CD4-positive, alpha-beta T cell treated with Interleukin-12 subunit alpha and Interleukin-12 subunit beta, for 1 hour (primary cell): ENCODE measurements around the gene CBLIF.
"Not testable (repeated sequence)": the region's sequence is repeated elsewhere in the genome, so short reads cannot be mapped to it uniquely, and the experiment has no call there.

ENCODE experiments used
- DNase-seq: peaks from one replicate; pipeline ENCODE4 v3.0.0-alpha.2; 2020

CBLIF gene

DNA sequence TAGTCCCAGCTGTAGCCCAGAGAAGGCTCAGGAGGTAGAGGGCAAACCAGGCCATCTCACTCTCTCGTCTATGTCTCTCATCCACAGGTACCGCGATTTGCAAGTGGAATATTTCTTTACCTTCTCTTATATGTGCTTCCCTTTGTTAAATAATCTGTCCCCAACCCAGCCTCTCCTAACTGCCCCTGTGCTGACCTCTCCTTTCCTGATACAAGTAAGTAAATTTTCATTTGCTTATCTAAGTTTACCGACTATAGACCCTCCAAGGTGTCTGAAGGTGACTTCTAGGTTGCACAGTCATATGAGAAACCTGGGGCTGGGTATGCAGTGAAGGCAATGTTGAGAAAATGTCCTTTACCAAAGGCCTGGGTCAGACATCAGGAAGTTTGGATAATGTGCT, at the start of gene CBLIF:
TSS of gene CBLIF (minus strand) at position 101 of the 400 bp plus-strand sequence. CDS start at position 55, 46 bp downstream.
- no peak for DNase-seq

DNA sequence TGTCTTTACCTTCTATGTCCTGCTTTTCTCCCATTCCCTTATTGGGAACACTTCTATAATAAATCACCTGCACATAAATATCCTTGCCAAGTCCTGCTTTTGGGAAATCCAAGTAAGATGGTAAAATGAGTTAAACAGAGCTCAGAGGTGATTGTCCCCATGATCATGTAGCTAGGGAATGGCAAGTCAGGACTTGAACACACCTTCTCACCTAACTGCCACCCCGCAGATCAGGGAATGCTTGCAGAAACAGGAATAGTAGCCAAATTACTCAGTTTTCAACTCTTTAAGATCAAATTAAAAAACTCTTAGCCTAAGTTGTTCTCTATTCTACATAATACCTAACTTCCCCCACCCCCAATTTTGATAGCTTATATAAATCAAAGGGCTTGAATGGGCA, 49.3 kb upstream of the CBLIF start:
- DNase-seq = no peak

DNA sequence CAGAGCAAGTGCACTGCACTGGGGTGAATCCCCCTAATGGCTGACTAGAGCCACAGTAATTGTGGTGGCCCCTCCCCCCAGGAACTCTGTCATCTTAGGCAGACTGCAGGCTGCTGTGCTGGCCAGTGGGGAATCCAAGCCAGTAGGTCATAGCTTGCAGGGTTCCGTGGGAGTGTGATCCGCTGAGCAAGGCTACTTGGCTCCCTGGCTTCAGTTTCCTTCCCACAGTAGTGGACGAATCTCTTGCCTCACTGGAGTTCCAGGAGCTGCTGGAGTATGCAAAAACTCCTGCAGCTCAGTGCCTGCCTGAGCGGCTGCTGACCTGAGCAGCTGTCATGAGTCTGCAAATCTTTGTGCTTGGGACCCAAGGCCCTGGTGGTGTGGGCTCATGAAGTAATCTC, 46.5 kb upstream of the CBLIF start:
- DNase-seq = no peak

DNA sequence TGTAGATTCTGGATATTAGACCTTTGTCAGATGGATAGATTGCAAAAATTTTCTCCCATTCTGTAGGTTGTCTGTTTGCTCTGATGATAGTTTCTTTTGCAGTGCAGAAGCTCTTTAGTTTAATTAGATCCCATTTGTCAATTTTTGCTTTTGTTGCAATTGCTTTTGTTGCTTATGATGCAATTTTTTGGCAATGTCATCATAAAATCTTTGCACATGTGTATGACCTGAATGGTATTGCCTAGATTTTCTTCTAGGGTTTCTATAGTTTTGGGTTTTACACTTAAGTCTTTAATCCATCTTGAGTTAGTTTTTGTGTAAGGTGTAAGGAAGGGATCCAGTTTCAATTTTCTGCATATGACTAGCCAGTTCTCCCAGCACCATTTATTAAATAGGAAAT, 41.9 kb upstream of the CBLIF start:
- not testable (repeated sequence) for DNase-seq

DNA sequence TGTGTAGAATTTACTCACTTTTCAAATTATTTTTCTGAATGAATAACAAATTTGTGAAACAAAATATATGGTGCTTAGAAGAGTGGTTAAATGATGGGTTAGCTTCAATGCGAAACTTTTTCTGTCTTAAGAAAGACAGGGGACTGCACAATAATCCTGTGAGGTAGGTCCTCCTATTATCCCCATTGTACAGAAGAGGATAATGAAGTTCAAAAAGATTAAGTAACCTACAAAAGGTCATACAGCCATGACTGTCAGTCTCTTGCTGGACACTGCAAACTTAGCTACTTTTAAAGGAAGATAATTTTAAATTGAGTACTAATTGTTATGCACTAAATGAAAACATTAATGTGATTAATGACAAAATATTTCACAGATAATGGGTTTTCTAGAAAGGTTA, 38.3 kb upstream of the CBLIF start:
- no peak for DNase-seq

DNA sequence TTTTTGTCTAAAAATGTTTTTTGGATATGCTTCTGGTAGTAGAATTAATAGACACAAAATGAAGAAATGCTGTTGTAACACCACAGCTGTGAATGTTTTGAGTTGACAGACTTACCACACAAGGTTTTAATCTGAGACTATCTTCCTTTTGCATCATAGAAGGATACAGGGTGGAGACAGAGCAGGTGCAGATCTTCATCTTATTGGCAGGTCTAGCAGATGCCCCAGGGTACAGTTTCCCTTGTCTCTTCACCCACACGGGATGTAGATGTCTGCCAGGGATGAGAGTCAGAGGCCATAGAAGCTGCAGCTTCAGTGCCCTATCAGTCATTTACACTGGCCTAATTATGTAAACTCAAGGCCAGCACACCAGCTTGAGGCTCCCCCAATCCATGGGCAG, 34.3 kb upstream of the CBLIF start:
- no peak for DNase-seq

DNA sequence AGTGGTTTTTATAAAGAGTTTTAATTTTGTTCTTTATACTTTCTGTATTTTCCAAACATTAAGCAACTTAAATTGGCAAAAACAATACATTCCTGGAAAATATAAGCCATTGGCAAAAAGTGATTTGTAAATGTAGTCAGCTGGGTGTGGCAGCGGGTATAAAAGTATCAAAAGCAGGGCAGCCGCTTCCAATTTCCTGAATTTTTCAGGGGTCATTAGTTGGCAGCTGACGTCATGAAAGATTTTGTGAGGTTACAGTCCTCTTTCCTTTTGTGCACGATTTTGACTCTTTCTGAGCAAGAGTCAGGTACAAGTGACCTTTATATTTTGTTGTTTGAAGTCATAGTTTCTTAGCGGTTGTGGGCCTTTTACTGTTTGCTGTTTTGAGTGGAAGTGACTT, 33.3 kb upstream of the CBLIF start, which contains the start of gene OOSP3:
TSS of gene OOSP3 (plus strand) at position 208 of the 400 bp plus-strand sequence. CDS start at position 235, 27 bp downstream.
- no peak for DNase-seq

DNA sequence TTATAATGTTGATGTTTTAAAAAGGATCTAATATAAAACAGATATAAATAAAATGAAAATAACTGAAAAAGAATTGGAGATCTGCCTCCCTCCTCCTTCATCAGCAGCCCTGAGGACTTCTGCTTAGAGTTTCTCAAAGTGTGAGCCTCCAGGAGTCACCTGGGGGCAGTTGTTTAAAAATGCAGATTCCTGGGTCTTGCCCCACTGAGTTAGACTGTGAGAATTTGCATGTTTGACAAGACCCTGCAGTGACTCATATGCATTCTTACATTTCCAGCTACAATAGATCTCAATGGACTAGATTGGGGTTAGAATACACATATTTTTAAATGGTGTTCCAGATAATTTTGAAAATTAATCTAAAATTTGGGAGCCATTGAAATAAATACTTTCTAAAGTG, 32.5 kb upstream of the CBLIF start:
- no peak for DNase-seq

DNA sequence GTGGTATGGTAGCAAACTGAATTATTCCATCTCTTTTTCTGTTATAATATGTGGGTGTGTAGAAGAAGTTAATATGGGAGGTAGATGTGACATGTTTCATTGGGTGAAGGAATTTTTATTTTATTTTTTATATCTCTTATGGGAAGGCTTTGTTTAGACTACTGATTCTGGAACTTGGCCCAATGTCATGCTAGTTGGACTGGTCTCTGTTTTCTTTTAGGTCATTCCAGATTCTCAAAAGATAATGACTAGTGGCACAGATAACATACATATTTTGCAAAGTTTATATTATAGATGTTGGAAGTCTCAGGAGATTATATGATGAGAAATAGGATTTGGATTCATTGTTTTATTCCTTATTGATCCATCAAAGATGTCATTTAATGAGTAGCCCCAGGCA, 32.0 kb upstream of the CBLIF start:
- DNase-seq = no peak

DNA sequence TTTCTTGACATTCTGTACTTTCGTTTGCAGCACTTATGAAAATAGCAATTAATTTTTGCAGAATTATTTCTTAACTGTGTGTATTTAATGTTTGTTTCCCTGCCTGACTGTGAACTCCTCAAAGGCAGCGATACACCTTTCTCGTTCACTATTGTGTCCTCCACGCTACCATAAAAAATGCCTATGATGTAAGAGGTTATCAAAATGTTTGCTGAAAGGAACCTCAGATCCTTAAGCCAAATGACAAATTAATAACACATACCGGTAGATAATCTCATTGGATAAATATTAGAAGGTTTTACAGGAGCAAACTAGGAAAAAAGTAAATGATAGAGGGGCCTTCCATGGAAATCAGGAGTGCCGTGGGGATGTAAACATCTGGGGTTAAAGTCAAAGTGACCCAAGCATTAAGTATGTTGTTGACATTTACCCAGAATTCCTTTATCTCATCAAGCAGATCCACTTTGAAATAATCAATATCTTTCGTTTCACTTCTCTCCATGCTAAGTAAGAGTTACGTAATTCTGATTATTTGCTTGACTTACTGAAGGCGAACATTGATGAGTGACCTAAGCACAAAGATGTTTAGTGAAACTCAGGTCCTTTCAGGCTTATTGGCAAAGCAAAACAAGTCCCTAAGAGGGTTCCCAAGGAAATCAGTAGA, 30.7 kb upstream of the CBLIF start:
- DNase-seq = no peak

DNA sequence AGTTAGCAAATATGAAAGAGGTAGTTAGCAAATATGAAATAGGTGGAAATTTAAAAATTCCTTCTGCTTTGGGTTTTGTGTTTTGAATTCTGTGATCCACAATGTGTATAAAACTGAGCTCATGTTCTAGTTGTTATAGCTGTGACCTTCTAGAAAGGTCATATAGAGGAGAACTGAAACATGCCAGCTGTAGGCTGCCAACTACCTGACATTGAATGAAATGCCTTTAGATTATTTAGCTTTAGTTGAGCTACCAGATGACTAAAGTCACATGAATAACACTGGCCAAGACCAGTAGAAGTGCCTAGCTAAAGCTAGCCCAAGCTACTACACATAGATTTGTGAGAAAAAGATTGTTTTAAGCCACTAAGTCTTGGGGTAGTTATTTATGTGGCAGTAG, 26.8 kb upstream of the CBLIF start:
- DNase-seq = no peak

DNA sequence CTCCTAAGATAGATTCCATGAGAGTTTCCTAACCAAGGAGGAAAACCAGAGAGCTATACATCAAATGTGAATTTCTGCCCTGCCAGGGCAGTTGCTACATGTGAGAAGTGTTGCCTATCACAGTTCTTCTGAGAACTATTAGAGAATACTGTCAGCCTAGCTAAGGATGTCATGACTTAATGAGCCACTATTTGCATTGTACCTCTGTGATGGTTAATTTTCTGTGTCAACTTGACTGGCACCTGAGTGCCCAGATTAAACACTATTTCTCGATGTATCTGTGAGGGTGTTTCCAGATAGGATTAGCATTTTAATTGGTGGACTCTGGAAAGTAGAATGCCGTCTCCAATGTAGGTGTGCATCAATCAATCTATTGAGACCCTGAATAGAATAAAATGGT, 22.6 kb upstream of the CBLIF start:
- no peak for DNase-seq

DNA sequence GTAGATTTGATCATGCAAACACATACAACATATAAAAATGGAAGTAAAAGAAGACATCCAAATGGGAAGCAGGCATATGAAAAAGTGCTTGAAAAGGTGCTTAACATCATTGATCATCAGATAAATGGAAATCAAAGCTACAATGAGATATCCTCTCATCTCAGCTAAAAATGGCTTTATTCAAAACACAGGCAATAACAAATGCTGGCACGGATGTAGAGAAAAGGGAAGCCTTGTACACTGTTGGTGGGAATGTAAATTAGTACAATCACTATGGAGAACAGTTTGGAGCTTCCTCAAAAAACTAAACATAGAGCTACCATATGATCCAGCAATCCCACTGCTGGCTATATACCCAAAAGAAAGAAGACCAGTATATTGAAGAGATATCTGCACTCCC, 21.5 kb upstream of the CBLIF start:
- DNase-seq = no peak

DNA sequence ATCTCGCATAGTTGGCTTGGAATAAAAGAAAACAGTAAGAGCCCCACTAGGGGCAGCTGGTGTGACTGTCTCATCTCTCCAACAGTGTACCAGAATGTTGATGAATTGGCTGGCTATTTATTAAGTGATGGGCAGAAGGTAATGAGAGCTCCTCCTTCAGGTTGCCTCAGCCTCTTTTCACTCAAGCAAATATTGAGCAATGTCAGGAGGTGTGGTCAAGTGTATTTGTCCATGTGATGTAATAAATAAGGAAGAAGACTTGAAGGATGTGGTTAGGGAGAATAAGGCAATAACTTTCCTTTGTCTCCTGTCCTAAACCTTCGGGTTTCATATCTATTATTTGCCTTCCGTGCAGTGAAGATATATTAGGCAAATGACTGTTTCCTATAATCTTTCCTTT, 21.1 kb upstream of the CBLIF start, which contains the start of gene TCN1:
TSS of gene TCN1 (minus strand) at position 91 of the 400 bp plus-strand sequence. CDS start at position 74, 17 bp downstream.
- DNase-seq = peak; percentile 2

DNA sequence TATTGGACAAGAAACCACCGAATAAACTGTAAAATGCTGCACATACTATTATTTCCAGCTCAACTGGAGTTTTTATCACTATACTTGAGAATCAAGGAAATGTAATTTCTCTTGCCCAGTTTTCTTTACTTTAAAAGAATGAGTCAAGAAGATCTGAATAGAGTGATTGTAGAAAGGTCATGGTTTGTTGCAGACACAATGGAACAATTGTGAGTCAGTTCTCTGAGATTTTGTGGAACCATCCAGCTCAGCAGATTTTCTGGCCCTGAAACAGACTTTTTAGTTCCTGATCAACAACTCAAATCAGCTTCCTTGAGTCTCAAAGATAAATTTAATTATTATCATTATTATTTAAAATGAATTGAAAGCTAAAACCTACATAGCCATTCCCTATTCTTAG, 19.7 kb upstream of the CBLIF start:
- DNase-seq = no peak

DNA sequence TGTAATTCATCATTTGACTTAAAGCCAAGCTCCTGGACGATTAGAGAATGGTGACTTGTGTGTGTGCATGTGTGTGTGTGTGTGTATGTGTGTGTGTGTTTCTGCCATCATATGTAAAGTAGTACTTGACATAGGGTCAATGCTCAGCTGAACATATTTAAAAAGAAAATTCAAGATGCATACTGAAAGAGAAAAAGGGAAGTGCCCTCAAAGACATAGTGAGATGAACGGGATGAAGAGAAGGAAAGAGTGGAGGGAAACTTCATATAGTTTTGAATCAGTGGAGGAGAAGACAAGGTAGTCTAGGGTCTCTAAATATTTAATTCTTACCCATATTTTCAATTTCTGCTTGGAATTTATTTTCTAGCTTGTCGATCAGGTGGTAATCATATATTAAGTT, 17.0 kb upstream of the CBLIF start:
- no peak for DNase-seq

DNA sequence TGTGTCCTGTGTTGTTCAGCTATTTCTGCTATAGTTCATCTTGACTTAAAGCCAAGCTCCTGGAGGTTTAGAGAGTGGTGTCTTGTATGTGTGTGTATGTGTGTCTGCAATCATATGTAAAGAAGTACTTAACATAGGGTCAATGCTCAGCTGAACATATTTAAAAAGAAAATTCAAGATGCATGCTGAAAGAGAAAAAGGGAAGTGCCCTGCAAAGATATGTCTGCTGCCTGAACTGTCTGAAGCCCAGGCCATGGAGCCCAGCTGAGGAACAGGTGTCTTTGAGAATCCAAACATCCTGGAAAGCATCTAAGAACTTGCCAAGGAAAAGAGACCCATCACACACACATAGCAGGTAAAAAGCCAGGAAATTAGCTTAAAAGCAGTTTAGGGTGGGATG, 14.4 kb upstream of the CBLIF start:
- DNase-seq = no peak

DNA sequence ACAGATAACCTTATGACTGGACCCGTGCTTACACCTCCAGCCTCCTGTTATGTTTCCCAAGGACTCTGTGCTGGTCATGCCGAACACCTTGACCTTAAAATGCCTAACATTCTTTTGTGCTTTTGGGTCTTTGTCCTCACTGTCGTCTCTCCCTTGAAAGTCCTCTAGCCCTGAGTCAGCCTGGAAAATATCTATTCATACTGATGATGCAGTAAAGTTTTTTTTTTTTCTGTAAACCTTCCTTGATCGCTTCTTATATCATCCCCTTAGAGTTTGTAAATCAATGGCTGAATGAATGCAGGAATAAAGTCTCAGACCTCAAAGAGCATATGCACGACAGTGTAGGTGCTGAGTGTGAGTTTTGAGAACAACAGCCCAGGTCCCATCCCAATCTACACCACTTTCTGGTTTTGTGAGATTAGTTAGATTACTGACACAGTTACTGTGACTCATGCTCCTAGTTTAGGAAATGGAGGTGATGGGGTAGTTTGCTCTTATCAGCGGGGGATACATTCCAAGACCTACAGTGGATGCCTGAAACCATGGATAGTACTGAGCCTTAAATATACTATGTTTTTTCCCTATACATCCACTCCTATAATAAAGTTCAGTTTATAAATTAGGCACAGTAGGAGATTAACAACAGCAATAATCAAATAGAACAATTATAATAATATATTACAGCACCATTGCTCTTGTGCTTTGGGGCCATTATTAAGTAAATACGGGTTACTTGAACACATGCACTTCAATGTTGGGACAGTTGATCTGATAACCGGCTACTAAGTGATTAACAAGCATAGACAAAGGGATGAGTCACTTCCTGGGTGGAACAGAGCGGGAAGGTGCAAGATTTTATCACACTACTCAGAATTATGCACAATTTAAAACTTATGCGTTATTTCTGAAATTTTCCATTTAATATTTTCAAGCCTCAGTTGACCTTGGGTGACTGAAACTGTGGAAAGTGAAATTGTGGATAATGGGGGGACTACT, 12.4 kb upstream of the CBLIF start:
- DNase-seq = peak; percentile 42

DNA sequence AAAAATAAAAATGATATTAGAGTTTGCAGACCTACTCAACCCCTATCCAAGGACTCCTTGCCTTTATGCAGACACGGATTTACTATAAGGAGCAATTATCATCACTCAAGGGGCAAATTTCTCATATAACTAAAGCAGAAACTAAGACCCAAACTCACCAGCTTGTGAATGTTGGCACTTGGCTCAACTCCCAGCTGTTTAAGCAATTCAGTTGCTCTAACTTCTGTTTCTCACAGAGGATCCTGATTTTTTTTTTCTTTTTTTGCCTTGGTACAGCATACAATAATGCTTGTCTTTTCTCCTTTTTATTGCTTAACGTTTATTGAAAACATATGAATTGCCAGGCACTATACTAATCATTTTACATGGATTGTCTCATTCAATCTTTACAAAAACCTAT, 9.6 kb upstream of the CBLIF start:
- no peak for DNase-seq

DNA sequence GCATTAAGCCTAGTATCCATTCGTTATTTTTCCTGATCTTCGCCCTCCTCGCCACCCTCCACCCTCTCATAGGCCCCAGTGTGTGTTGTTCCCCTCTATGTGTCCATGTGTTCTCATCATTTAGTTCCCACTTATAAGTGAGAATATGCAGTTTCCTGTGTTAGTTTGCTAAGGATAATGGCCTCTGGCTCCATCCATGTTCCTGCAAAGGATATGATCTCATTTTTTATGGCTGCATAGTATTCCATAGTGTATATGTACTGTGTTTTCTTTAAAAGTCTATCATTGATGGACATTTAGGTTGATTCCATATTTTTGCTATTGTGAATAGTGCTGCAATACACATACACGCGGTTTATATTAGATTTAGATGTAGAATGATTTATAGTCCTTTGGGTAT, 6.1 kb upstream of the CBLIF start:
- DNase-seq = not testable (repeated sequence)

DNA sequence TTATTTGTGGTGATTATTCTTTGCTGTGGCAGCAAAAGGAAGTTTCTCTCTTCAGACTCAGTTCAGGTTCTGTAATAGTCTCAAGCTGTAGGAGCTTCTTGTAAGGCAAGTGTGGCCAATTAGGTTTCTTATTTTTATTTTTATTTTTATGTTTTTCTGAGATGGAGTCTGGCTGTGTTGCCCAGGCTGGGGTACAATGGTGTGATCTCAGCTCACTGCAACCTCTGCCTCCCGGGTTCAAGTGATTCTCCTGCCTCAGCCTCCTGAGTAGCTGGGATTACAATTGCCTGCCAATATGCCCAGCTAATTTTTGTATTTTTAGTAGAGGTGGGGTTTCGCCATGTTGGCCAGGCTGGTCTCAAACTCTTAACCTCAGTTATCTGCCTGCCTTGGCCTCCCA, 4.3 kb upstream of the CBLIF start:
- DNase-seq = not testable (repeated sequence)

DNA sequence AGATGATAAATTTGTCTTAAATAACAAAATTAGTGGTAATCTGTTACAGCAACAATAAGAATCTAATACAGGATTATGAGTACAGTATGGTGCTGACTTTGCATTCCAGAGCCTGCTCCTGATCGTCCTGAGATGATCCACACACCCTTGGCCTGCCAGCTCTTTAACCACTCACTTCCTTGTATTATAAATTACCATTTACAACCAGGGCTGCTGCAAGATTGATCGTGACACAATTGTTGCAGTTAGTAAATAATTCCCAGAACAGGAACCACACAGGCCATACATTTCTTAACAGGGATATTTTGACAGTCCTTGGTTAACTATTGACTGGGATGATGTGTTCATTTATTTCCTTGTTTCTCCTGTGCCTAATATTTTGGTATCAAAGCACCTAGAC, 3.8 kb upstream of the CBLIF start:
- DNase-seq = no peak

DNA sequence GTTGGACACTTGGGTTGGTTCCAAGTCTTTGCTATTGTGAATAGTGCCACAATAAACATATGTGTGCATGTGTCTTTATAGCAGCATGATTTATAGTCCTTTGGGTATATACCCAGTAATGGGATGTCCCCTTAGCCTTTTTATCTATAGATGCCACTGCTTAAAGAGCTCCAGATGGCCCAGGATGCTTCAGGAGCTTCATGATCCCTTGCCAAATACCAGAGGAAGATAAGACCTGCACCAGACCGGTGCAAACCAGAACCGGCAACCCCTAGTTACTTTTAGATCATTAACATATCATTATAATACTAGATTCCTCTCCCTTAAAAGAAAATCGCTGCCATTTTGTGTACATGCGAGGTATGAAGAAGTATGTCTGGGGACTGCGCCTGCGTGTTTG, 3.1 kb upstream of the CBLIF start:
- DNase-seq = not testable (repeated sequence)

DNA sequence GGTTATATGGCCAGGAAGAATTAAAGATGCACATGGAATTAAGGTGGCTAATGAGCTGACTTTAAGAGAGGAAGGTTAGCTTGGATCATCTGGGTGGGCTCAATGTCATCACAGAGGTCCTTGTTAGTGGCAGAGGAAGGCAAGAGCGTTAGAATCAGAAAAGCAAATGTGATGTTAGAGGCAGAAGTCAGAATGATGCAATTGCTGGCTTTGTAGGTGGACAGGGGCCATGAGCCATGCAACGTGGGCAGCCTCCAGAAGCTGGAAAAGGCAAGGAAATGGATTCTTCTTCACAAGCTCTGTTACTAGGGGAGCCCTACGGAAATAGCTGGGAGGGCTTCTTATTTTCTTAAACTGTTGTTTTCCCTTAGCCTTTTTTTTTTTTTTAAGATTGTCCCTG, 2.3 kb upstream of the CBLIF start:
- DNase-seq = no peak
